ENCODE data around the gene FURIN. TPM values are rescaled to one million over a fixed set of nuclear protein-coding genes. Genes with fewer than 3 reads are reported as not detected.

FURIN gene
- total RNA-seq, 2 experiments from 2014 or later: 97.4 to 104 TPM

- CTCF ChIA-PET: no interaction called here
- no peaks in the 10 kb centered on the region for H3K36me3 ChIP-seq (ENCODE audit: insufficient read depth, low read length)
- no peaks in the 10 kb centered on the region for H3K27me3 ChIP-seq (ENCODE audit: control insufficient read depth in 1 of 2, insufficient read depth in 2 of 2, low read length in 2 of 2)
- intact Hi-C loops (cut with DNase I, micrococcal nuclease): no loop called here
- DNase-seq (no peak), ATAC-seq (ENCODE audit: poor library complexity) (no peak)
- no peaks in the 10 kb centered on the region for H3K27me3 Mint-ChIP-seq
- no peak for TF ChIP-seq CTCF (IDR thresholded peaks at IDR 0.05)
- peak overlapping the region in 1 of 2 donors; percentile 25 for H3K27ac ChIP-seq (ENCODE audit: low read depth in 1 of 2, low read length in 2 of 2)
- peak overlapping the region; percentile 89 for H3K27ac Mint-ChIP-seq
- no peak overlapping the region for H3K4me3 ChIP-seq (ENCODE audit: low read length)
- H3K4me1 Mint-ChIP-seq (ENCODE audit: low read depth): peaks cover 41% of the 10 kb centered on the region
- H3K4me1 ChIP-seq (ENCODE audit: insufficient read depth, low read length): peaks cover 43% of the 10 kb centered on the region
- H3K4me3 Mint-ChIP-seq: peak overlapping the region; percentile 25
- peaks cover 17% of the 10 kb centered on the region for H3K36me3 Mint-ChIP-seq (ENCODE audit: low read depth)
- H3K9me3 Mint-ChIP-seq: no peaks in the 10 kb centered on the region
- H3K9me3 ChIP-seq (ENCODE audit: control insufficient read depth in 1 of 2, insufficient read depth in 1 of 2, low read length in 2 of 2): no peaks in the 10 kb centered on the region
- POLR2A ChIA-PET: no interaction called here
Measured at GRCh38 chr15:90869140-90869541, 753 bp downstream of the FURIN start.

- TF ChIP-seq CTCF (IDR thresholded peaks at IDR 0.05): no peak
- DNase-seq: peak in 6 of 14 experiments; percentile 17 to 74 (median 52)
- intact Hi-C loops (cut with DNase I, micrococcal nuclease): loop anchor here (2.0 to 10.0 kb wide), 7 partner anchors 13 to 155 kb away; partner anchors contain the start of genes BLM (in 2 of the 2) and HDDC3 (in 1 of the 2)
- Histone ChIP-seq H3K36me3 (ENCODE audit: insufficient read depth, low read length) (no peaks in the 10 kb centered on the region), H3K9me3 (ENCODE audit: control insufficient read depth in 1 of 2, insufficient read depth in 1 of 2, low read length in 2 of 2) (no peaks in the 10 kb centered on the region), H3K4me1 (ENCODE audit: insufficient read depth, low read length) (peaks cover 46% of the 10 kb centered on the region), H3K27ac (ENCODE audit: low read depth in 1 of 2, low read length in 2 of 2) (peak overlapping the region in 1 of 2 donors; percentile 25), H3K27me3 (ENCODE audit: control insufficient read depth in 1 of 2, insufficient read depth in 2 of 2, low read length in 2 of 2) (no peaks in the 10 kb centered on the region), H3K4me3 (ENCODE audit: low read length) (no peak overlapping the region)
- ChIA-PET CTCF (interaction anchor here (0.9 kb wide), 2 partner anchors 16 to 152 kb away, joined by 3 read pairs; no protein-coding TSS in a partner anchor), POLR2A (interaction anchor here (1.9 to 2.2 kb wide), 3 partner anchors 11 to 153 kb away, joined by 6 to 16 read pairs (median 7); partner anchors contain the start of gene BLM)
- peak; percentile 32 for ATAC-seq (ENCODE audit: poor library complexity)
- Mint-ChIP-seq H3K4me1 (ENCODE audit: low read depth) (peaks cover 41% of the 10 kb centered on the region), H3K36me3 (ENCODE audit: low read depth) (peaks cover 17% of the 10 kb centered on the region), H3K27me3 (no peaks in the 10 kb centered on the region), H3K9me3 (no peaks in the 10 kb centered on the region), H3K27ac (peak overlapping the region; percentile 89), H3K4me3 (peak overlapping the region; percentile 98)
Measured at GRCh38 chr15:90869601-90870353, 1.4 kb downstream of the FURIN start.

- TF ChIP-seq CTCF (IDR thresholded peaks at IDR 0.05): no peak
- ATAC-seq (ENCODE audit: poor library complexity): peak; percentile 19
- peak in 2 of 14 experiments; percentile 45 to 50 for DNase-seq
- Histone ChIP-seq H3K9me3 (ENCODE audit: control insufficient read depth in 1 of 2, insufficient read depth in 1 of 2, low read length in 2 of 2) (no peaks in the 10 kb centered on the region), H3K27ac (ENCODE audit: low read depth in 1 of 2, low read length in 2 of 2) (no peak overlapping the region), H3K4me1 (ENCODE audit: insufficient read depth, low read length) (peaks cover 46% of the 10 kb centered on the region), H3K4me3 (ENCODE audit: low read length) (peak overlapping the region; percentile 67), H3K27me3 (ENCODE audit: control insufficient read depth in 1 of 2, insufficient read depth in 2 of 2, low read length in 2 of 2) (no peaks in the 10 kb centered on the region), H3K36me3 (ENCODE audit: insufficient read depth, low read length) (peaks cover under 1% of the 10 kb centered on the region)
- Mint-ChIP-seq H3K27ac (peak overlapping the region; percentile 89), H3K4me1 (ENCODE audit: low read depth) (peaks cover 41% of the 10 kb centered on the region), H3K27me3 (no peaks in the 10 kb centered on the region), H3K36me3 (ENCODE audit: low read depth) (peaks cover 17% of the 10 kb centered on the region), H3K4me3 (peak overlapping the region; percentile 98), H3K9me3 (no peaks in the 10 kb centered on the region)
- CTCF ChIA-PET: interaction anchor here (0.9 to 1.5 kb wide), 3 partner anchors 16 to 153 kb away, joined by 3 to 8 read pairs (median 3); partner anchors contain the start of gene HDDC3
- POLR2A ChIA-PET: interaction anchor here (1.3 to 2.2 kb wide), 9 partner anchors 12 to 154 kb away, joined by 3 to 16 read pairs (median 6); partner anchors contain the start of genes BLM, FES, HDDC3 and UNC45A
- intact Hi-C loops (cut with DNase I, micrococcal nuclease): loop anchor here (1.0 to 10.0 kb wide), 8 partner anchors 14 to 156 kb away; partner anchors contain the start of genes BLM (in 2 of the 2) and HDDC3 (in 1 of the 2)
Measured at GRCh38 chr15:90870354-90871138, 2.2 kb downstream of the FURIN start.

All from CD4-positive, alpha-beta T cell (primary cell).